HUDEP-2 (cell line): ENCODE data around the gene TNFRSF17.

Experiments used
- DNase-seq, 76 experiments: peaks; one replicate each; lab custom pipeline; 2025; ENCODE audit not compliant: unreplicated experiment in 76 of 76; lab: John Stamatoyannopoulos, UW

Gene TNFRSF17

DNA sequence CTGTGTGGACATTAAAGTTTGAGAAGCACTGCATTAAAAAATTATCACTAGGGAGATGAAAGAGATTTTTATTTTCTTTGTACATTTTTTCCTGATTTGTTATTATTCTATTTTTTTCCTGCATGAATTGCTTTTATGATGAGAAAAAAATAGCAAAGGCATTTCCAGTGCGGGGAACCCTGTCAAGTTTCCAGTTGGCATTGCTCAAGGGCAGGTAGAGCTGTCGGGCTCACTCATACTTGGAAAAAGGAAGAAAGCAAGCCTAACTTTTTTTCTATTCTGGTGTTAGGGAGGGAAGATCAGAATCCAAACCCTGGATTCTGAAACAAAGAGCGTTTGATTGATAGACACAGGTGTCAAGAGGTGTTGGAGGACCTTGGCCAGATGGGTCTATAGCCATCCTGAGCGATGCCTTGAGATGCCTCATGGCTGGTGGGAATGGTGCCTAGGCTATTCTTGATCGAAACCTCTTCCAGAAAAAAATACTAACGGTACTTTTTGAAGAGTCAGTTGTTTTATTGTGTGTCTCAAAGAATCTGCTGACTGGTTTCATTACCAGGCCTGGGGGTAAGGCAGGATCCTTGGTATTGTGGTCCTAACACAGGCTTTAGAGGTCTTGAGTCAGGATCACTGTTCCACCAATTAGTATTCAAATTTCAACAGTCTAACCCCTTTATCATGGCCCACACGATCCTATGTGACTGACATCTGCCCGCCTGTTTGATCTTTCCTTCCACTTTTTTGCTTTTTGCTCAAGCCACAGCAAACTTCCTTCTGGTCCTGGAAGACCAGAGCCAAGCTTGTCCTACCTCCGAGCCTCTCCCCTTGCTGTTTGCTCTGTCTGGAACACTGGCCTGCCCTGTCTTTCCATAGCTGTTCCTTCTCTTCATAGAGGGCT is 31.7 kb downstream of the TNFRSF17 start:
- DNase-seq, result no peak

DNA sequence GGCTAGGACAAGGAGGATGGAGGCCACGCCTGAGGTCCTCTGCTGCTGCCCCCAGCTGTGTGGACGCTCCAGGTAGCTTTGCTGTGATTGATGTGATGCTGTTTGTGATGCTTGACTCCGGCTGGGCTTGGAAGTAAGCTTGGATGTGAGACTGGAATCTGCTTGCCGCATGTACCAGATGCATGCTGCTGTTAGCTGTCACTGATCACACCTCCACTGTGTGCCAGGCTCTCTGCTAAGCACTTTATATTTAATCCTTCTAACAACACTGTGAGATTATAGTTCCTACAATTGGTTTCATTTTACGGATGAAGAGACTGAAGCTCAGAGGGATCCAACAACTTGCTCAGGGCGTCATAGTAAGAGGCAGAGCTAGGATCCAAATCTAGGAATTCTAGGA is 35.0 kb downstream of the TNFRSF17 start:
- no peak for DNase-seq

DNA sequence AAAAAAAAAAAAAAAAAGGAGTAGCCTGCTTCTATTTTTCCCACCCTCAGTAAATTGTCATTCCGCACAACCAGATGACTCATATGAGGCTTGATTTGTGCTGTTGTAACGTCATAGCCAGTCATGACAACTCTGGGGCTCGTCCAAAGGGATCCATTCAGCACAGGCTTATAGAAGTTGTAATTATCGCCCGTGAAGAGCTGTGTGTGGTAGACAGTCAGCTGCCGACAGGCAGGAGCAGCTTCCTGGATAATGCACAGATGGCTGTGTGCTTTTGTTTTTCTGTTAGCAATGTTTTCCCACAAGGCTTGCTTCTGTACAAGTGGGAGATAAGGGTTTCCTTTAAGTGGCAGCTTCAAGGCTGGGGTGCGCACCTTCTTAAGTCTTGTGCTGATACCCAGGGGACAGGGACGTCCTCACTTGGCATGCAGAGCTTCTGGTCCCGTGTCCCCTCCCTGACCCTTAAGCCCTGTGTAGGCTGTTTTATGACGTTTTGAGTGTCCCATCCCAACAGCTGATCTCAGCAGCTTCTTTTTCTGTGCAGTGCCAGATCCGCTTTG is 37.5 kb downstream of the TNFRSF17 start:
- DNase-seq, result no peak

DNA sequence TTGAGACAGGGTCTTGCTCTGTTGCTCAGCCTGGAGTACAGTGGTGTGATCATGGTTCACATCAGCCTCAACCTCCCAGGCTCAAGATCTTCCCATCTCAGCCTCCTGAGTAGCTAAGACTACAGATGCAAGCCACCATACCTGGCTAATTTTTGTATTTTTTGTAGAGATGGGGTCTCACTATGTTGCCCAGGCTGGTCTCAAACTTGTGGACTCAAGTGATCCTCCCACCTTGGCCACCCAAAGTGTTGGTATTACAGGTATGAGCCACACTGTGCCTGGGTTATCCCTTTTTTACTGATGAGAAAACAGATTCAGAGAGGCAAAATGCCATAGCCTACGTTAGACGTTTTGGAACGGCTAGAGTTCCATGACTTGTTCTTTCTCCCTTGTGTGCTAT is 41.6 kb downstream of the TNFRSF17 start:
- no peak for DNase-seq

DNA sequence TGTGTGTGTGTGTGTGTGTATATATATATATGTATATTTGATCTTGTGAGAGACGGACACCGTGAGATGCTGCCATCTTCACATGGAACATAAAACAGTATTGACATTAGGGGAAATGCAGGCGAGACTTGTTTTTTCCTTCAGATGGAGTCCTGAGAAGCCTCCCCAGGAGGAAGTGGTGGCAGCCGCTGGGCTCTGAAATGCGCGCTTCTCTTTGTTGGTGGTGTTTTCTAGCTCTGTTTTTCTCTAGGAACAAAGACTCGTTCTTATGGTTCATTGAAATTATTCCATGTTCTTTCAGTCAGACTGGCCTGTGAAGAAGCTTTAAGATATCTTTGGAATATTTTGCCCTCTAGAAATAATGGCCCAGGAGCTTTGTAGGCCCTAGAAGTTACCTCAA is 44.5 kb downstream of the TNFRSF17 start:
- DNase-seq, result no peak

DNA sequence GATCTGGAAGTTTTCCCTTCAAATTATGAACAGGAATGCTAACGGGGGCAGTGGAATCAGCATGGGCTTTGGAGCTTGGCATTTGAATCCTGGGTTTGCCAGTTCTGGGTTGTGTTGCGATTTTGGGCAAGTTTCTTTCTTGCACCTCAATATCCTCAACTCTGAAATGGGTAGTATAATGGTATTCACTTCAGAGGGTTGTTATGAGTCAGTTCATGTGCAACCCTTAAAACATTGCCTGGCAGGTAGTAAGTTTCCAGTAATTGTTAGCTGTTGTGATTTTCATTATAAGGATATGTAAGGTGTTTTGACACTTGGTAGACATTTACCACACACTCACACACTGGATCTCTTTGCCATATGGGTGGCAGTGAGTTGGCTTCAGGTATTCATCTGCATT is 44.9 kb downstream of the TNFRSF17 start:
- DNase-seq, result no peak

DNA sequence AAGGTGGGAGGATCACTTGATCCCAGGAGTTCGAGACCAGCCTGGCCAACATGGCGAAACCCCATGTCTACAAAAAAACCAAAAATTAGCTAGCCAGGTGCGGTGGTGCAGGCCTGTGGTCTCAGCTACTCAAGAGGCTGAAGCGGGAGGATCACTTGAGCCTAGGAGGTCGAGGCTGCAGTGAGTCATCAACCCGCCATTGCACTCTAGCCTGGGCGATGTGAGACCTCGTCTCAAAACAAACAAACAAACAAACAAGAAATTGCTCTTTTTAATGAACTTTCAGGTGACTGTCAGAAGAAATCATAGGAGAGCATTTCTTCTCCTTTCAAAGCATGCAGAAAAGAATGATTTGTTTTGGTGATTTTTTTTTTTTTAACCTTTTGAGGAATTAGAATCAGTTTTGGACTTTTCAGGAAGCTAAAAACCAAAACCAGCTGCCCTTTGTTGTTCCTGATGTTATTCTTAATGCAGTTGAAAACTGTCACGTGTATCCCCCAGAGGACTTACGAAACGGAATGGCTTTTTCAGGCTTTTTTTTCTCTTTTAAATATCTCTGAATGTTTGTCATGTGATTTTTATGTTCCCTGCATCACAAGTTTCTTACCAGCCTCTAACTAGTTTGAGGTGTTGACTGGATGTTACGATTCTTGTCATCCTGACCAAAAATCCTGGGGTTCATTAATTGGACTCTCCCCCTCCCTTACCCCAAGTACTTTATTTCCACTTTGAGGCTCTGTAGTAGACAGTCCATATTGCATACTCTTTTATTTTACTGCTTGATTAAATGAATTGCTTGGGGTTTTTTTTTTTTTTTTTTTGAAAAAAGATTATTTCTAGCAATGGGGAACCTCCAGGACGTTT is 45.6 kb downstream of the TNFRSF17 start:
- DNase-seq, result no peak

DNA sequence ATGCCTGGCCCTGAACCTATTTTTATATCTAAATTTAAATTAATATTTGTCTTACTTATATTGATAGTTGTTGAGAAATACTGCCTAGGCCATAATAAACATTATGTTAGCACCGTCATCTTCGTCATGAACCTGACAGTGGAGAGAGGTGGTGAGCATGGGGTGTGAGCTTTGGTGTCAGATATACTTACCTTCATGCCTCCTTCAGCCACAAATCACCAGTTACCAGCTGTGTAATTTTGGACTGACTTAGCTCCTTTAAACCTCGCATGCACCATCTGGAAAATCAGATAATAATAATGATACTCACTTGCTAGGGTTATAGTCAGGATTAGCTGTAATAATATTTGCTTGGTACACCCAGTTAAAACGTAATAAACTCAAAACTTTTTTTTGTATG is 46.6 kb downstream of the TNFRSF17 start:
- peak in 8 of 76 experiments; percentile 4 to 26 (median 10) for DNase-seq

DNA sequence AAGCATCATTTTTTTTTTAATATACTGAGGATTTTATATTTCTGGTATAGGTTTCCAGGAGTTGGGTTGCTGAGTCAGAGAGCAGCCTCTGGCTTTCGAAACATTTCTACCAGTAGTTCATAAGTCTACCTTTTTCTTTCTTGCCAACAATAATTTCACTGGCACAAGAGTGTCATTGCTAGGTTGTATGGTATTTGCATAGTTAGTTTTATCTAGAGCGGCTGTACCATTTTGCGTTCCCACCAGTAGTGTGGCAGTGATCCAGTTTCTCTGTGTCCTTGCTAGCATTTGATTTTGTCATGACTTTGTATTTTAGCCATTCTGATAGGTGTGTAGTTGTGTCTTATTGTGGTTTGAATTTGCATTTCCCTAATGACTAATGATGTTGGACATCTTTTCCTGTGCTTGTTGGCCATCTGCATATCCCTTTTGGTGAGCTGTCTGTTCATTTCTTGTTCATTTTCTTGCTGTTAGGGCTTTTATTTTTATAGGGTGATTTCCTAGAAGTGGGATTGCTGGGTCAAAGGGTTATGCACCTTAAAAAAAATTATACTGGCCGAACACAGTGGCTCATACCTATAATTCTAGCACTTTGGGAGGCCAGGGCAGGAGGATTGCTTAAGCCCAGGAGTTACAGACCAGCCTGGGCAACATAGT is 51.4 kb downstream of the TNFRSF17 start:
- DNase-seq, result no peak

DNA sequence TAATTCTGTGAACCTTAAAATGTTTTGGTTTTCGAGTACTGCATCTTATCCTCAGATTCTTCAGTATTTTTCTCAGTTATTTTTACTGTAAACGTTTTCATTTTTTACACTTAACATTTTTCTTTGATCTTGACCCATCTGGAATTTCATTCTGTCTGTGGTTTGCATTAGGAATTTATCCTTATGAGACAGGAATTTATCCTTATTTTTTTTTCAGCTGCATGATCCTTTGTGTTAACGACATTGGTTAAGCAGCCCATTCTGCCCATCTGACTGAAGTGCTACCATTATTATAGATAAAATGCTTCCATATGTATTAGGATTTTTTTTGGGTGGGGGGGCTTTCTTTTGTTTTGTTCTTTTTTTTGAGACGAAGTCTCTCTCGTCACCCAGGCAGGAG is 52.5 kb downstream of the TNFRSF17 start:
- DNase-seq, result no peak
